CD14-positive monocyte (primary cell): ENCODE results near the gene ZBTB49. TPM values are rescaled to one million over a fixed set of nuclear protein-coding genes. Genes with fewer than 3 reads are reported as not detected.

ENCODE experiments used
- DNase-seq, 3 donors: peaks; one replicate each; pipeline ENCODE4 v3.0.0-alpha.2; 2011 to 2022
- H2AFZ ChIP-seq: 2 replicates; pipeline ENCODE4 v1.6.0; 2012; ENCODE audit warnings: mild to moderate bottlenecking, low read depth, low read length, inconsistent platforms; ENCODE audit not compliant: insufficient read depth, poor library complexity, severe bottlenecking
- H3K27ac ChIP-seq, 2 donors: 1 replicate in 1 of 2; 2 replicates in 1 of 2; pipeline ENCODE4 v1.5.1; 2012 to 2013; ENCODE audit warnings: low read length in 2 of 2, control low read depth in 1 of 2, inconsistent platforms in 1 of 2, low read depth in 1 of 2, mild to moderate bottlenecking in 1 of 2
- H3K27me3 ChIP-seq, 2 donors: one replicate each; pipeline versions ENCODE4 v1.6.0 to v1.6.1; 2011 to 2013; ENCODE audit warnings: low read length in 2 of 2; ENCODE audit not compliant: control insufficient read depth in 2 of 2, insufficient read depth in 2 of 2
- H3K36me3 ChIP-seq, 2 donors: replicated peaks in 1 of 2; 1 replicate in 1 of 2; 2 replicates in 1 of 2; pipeline versions ENCODE4 v1.5.1 to v1.6.1; 2012 to 2013; ENCODE audit warnings: low read length in 2 of 2, control low read depth in 1 of 2, inconsistent platforms in 1 of 2, mild to moderate bottlenecking in 1 of 2; ENCODE audit not compliant: insufficient read depth in 2 of 2, control insufficient read depth in 1 of 2
- H3K4me1 ChIP-seq, 2 donors: 1 replicate in 1 of 2; 2 replicates in 1 of 2; pipeline versions ENCODE4 v1.5.1 to v1.6.1; 2012 to 2013; ENCODE audit warnings: low read length in 2 of 2, control low read depth in 1 of 2, inconsistent platforms in 1 of 2, mild to moderate bottlenecking in 1 of 2, moderate library complexity in 1 of 2; ENCODE audit not compliant: insufficient read depth in 2 of 2, control insufficient read depth in 1 of 2
- H3K4me2 ChIP-seq: replicated peaks from 2 replicates; pipeline ENCODE3; 2012; ENCODE audit warnings: low read length, moderate library complexity, mild to moderate bottlenecking; ENCODE audit not compliant: poor library complexity, severe bottlenecking; ENCODE audit errors: extremely low read depth
- H3K4me3 ChIP-seq, 3 experiments: fragments of 200-600 bp in 1 of 3; sonication (generic) in 1 of 3; replicated peaks in 1 of 3; 1 replicate in 2 of 3; 2 replicates in 1 of 3; pipeline ENCODE4 v1.5.1; 2011 to 2013; ENCODE audit warnings: low read length in 3 of 3, mild to moderate bottlenecking in 3 of 3, control low read depth in 2 of 3, low read depth in 2 of 3, inconsistent platforms in 1 of 3, moderate library complexity in 1 of 3
- H3K79me2 ChIP-seq: 2 replicates; pipeline ENCODE4 v1.6.0; 2012; ENCODE audit warnings: mild to moderate bottlenecking, control low read depth, inconsistent platforms, low read length, moderate library complexity; ENCODE audit not compliant: insufficient read depth
- H3K9ac ChIP-seq: 2 replicates; pipeline ENCODE4 v1.6.0; 2017; ENCODE audit warnings: low read length, mild to moderate bottlenecking; ENCODE audit not compliant: insufficient read depth, poor library complexity, severe bottlenecking
- H3K9me3 ChIP-seq, 2 donors: replicated peaks in 1 of 2; 1 replicate in 1 of 2; 2 replicates in 1 of 2; pipeline versions ENCODE4 v1.5.1 to v1.6.1; 2012 to 2013; ENCODE audit warnings: low read length in 2 of 2, control low read depth in 1 of 2; ENCODE audit not compliant: control insufficient read depth in 1 of 2, insufficient read depth in 1 of 2
- H4K20me1 ChIP-seq: 2 replicates; pipeline ENCODE4 v1.6.0; 2012; ENCODE audit warnings: mild to moderate bottlenecking, low read length, control low read depth, moderate library complexity; ENCODE audit not compliant: insufficient read depth
- H3K27ac Mint-ChIP-seq, 7 donors: one replicate each; pipeline ENCODE4 v1.8.0; 2020; ENCODE audit warnings: mild to moderate bottlenecking in 7 of 7, mixed read lengths in 7 of 7, moderate library complexity in 6 of 7, inconsistent platforms in 2 of 7
- H3K27me3 Mint-ChIP-seq, 3 donors: one replicate each; pipeline ENCODE4 v1.8.0; 2021 to 2022; ENCODE audit warnings: low read depth in 3 of 3, mild to moderate bottlenecking in 3 of 3, mixed read lengths in 3 of 3, moderate library complexity in 3 of 3, inconsistent platforms in 1 of 3
- H3K36me3 Mint-ChIP-seq, 2 donors: one replicate each; pipeline ENCODE4 v1.8.0; 2020; ENCODE audit warnings: mixed read lengths in 2 of 2, inconsistent platforms in 1 of 2, mild to moderate bottlenecking in 1 of 2
- H3K4me1 Mint-ChIP-seq: one replicate; pipeline ENCODE4 v1.8.0; 2020; ENCODE audit warnings: mild to moderate bottlenecking, mixed read lengths
- H3K4me3 Mint-ChIP-seq, 2 donors: one replicate each; pipeline ENCODE4 v1.8.0; 2020; ENCODE audit warnings: mild to moderate bottlenecking in 2 of 2, mixed read lengths in 2 of 2, moderate library complexity in 1 of 2
- H3K9me3 Mint-ChIP-seq, 7 donors: one replicate each; pipeline ENCODE4 v1.8.0; 2020 to 2022; ENCODE audit warnings: mixed read lengths in 7 of 7, mild to moderate bottlenecking in 6 of 7, moderate library complexity in 6 of 7, inconsistent platforms in 2 of 7
- WGBS: methylation state at CpG from one replicate; pipeline ENCODE4 v1.1.5; 2013; ENCODE audit warnings: missing lambda C conversion rate; ENCODE audit not compliant: insufficient coverage; 5-methylcytosine and 5-hydroxymethylcytosine counted together
- intact Hi-C, 2 donors: fragments of 100-400 bp; cut with micrococcal nuclease; formaldehyde crosslinking; loops; one replicate each; pipeline versions ENCODE4 v1.15.0 to v1.15.1; 2023
- polyA minus RNA-seq: library from RNA; depleted of rRNA, polyadenylated mRNA; stranded (reverse); fragments of >200 nt; gene quantifications from 2 replicates; pipeline ENCODE4 v1.2.3, GENCODE V29; 2012
- polyA plus RNA-seq, 3 donors: library from polyadenylated mRNA; depleted of rRNA in 1 of 3; unstranded in 2 of 3; stranded (reverse) in 1 of 3; fragments of 300-500 nt in 2 of 3; fragments of >200 nt in 1 of 3; fragmentation: Illumina TruSeq in 2 of 3; gene quantifications; 1 replicate in 2 of 3; 2 replicates in 1 of 3; pipeline ENCODE4 v1.2.3, GENCODE V29; 2012 to 2021
- total RNA-seq, 12 experiments: library from RNA in 1 of 12; stranded (reverse) in 1 of 12; fragments of 120-200 nt in 1 of 12; gene quantifications; one replicate each; pipeline ENCODE4 v1.2.4 and lab custom pipeline; 2013 to 2026; ENCODE audit warnings: mixed read lengths in 6 of 12, inconsistent platforms in 1 of 12
- TF ChIP-seq, protein P1 (sequence below): fragments of 200-600 bp; IDR thresholded peaks from one replicate; pipeline ENCODE4 v1.8.0; 2022; ENCODE audit warnings: antibody characterized with exemption, mild to moderate bottlenecking

ZBTB49 gene, protein sequence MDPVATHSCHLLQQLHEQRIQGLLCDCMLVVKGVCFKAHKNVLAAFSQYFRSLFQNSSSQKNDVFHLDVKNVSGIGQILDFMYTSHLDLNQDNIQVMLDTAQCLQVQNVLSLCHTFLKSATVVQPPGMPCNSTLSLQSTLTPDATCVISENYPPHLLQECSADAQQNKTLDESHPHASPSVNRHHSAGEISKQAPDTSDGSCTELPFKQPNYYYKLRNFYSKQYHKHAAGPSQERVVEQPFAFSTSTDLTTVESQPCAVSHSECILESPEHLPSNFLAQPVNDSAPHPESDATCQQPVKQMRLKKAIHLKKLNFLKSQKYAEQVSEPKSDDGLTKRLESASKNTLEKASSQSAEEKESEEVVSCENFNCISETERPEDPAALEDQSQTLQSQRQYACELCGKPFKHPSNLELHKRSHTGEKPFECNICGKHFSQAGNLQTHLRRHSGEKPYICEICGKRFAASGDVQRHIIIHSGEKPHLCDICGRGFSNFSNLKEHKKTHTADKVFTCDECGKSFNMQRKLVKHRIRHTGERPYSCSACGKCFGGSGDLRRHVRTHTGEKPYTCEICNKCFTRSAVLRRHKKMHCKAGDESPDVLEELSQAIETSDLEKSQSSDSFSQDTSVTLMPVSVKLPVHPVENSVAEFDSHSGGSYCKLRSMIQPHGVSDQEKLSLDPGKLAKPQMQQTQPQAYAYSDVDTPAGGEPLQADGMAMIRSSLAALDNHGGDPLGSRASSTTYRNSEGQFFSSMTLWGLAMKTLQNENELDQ
- 6.2 TPM for total RNA-seq (2013)
- polyA plus RNA-seq: 1 to 10 TPM; 1.4 to 3.8 (median 1.7) TPM
- 3.5 and 4.4 TPM in 2 replicates for polyA minus RNA-seq
- total RNA-seq (lab: John Stamatoyannopoulos, UW): 5.0 to 14.0 (median 9.4) reads per million in 11 experiments

DNA sequence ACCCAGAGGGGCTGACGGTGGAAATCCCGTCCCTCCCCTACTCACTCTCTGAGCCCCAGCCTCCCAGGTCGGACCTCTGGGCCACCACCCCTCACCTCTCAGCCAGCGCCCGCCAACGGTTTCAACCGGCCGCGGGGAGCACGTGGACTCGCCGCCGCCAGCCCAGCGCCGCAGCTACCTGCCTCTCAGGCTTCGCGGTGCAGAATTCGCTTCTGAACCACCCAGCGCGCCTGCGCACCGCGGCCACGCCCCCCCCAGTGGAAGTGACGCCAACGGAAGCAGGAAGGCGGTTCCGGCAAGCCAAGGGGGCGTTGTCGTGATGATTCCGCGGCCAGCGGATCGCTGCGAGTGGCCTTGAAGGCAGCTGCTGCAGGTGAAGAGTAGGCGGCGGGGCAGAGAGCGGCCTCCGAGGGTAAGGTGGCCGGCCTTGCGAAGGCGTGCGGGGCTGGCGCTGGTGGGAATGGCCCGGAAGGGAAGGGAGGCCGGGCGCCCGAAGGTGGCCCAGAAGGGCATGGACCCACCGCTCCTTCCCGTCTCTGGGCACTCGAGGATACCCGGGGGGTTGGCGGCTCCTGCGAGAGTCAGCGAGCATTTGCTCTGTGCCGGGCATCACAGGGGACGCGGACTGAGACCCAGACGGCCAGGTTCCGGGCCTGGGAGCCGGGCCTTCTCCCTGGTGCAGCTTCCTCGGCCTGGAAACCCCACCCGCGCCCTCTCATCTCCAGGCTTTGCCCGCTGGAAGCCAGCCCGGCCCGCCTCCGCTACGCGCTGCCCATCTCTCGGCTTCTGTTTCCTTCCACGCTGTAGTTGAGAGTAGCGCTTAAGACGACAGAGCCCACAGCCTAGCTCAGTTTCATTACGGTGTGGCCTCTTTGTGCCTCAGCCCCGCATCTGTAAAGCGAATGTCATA, at the start of gene ZBTB49, which contains the start of gene LYAR:
ZBTB49 (plus strand) TSS at position 311 of the 910 bp plus-strand sequence. CDS start 9,695 bp downstream, outside the sequence.
LYAR (minus strand) TSS at position 214 of the 910 bp plus-strand sequence. CDS start 6,412 bp downstream, outside the sequence.
- DNase-seq: peak; percentile 87 to 89 (median 87)
- Histone ChIP-seq H3K9ac (peak within 1 kb of the TSS; percentile 81), H3K9me3 (no peaks in the 10 kb centered on the region), H4K20me1 (peaks cover 23% of the 10 kb centered on the region), H3K27ac (peak within 1 kb of the TSS; percentile 46 to 84), H3K4me1 (peaks cover 21 to 27% of the 10 kb centered on the region in 2 donors), H3K79me2 (peaks cover 84% of the 10 kb centered on the region), H3K27me3 (no peaks in the 10 kb centered on the region), H2AFZ (peak within 1 kb of the TSS; percentile 94), H3K4me2 (peak within 1 kb of the TSS; percentile 88), H3K36me3 (peaks cover 12 to 27% of the 10 kb centered on the region in 2 donors), H3K4me3 (peak within 1 kb of the TSS; percentile 52 to 96 (median 91))
- peak within 1 kb of the TSS; percentile 95 to 96 for H3K4me3 Mint-ChIP-seq
- intact Hi-C loops: loop anchor here (2.0 to 5.0 kb wide), 2 partner anchors 41 to 43 kb away; partner anchors contain the start of gene TMEM128 (in 2 of the 2)
- H3K9me3 Mint-ChIP-seq: no peaks in the 10 kb centered on the region
- peaks cover 19 to 28% of the 10 kb centered on the region in 2 donors for H3K36me3 Mint-ChIP-seq
- peak within 1 kb of the TSS; percentile 88 to 96 (median 90) for H3K27ac Mint-ChIP-seq
- H3K27me3 Mint-ChIP-seq: peaks cover 0 to 2% (median 0%) of the 10 kb centered on the region in 3 donors
- TF ChIP-seq, protein P1, sequence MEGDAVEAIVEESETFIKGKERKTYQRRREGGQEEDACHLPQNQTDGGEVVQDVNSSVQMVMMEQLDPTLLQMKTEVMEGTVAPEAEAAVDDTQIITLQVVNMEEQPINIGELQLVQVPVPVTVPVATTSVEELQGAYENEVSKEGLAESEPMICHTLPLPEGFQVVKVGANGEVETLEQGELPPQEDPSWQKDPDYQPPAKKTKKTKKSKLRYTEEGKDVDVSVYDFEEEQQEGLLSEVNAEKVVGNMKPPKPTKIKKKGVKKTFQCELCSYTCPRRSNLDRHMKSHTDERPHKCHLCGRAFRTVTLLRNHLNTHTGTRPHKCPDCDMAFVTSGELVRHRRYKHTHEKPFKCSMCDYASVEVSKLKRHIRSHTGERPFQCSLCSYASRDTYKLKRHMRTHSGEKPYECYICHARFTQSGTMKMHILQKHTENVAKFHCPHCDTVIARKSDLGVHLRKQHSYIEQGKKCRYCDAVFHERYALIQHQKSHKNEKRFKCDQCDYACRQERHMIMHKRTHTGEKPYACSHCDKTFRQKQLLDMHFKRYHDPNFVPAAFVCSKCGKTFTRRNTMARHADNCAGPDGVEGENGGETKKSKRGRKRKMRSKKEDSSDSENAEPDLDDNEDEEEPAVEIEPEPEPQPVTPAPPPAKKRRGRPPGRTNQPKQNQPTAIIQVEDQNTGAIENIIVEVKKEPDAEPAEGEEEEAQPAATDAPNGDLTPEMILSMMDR: no peak
- H3K4me1 Mint-ChIP-seq: peaks cover 23% of the 10 kb centered on the region
- WGBS: 0% methylated on average over 75 of the region's 77 CpGs
